ENCODE data around the gene GDF15.

- TF ChIP-seq CTCF (IDR thresholded peaks at IDR 0.05) (peak; percentile 51), EZH2 (IDR thresholded peaks at IDR 0.05; ENCODE audit: borderline replicate concordance, insufficient read depth, low read depth, low read length, poor library complexity, severe bottlenecking) (no peak)
Measured at GRCh38 chr19:18349524-18350128, 36.3 kb upstream of the GDF15 start.
